Activated T-cell treated with anti-CD3 and anti-CD28 coated beads, Interleukin-2, amount 50 U/mL, for 48 hours (primary cell): ENCODE data around the gene CDK11B.
"Not testable (repeated sequence)": the region's sequence is repeated elsewhere in the genome, so short reads cannot be mapped to it uniquely, and the experiment has no call there.

Source experiments
- DNase-seq, 2 experiments: peaks; one replicate each; pipeline ENCODE4 v3.0.0-alpha.2; 2020

CDK11B gene

GRCh38 chr1:1680912-1681273 is 22.1 kb upstream of the CDK11B start:
- no peak for DNase-seq

- DNase-seq, result no peak
These were observed 21.5 kb upstream of the CDK11B start for GRCh38 chr1:1680031-1680911.

- DNase-seq, result peak in 1 of 2 experiments; percentile 37
These were observed 20.0 kb upstream of the CDK11B start for GRCh38 chr1:1678581-1679380.

- DNase-seq, result peak; percentile 65
These were observed 19.1 kb upstream of the CDK11B start for GRCh38 chr1:1677718-1678580.

- not testable (repeated sequence) for DNase-seq
These were observed 17.3 kb upstream of the CDK11B start for GRCh38 chr1:1676087-1676486.

GRCh38 chr1:1675218-1675617 is 16.4 kb upstream of the CDK11B start:
- not testable (repeated sequence) for DNase-seq

GRCh38 chr1:1674806-1675205 is 16.0 kb upstream of the CDK11B start:
- DNase-seq, result peak in 1 of 2 experiments; percentile 27

GRCh38 chr1:1672181-1672965 is 13.6 kb upstream of the CDK11B start:
- DNase-seq, result no peak

GRCh38 chr1:1671365-1672119 is 12.7 kb upstream of the CDK11B start:
- DNase-seq, result no peak

GRCh38 chr1:1670866-1671265 is 12.1 kb upstream of the CDK11B start:
- DNase-seq, result no peak

GRCh38 chr1:1669468-1670440 is 10.9 kb upstream of the CDK11B start:
- DNase-seq, result no peak

- DNase-seq, result no peak
These were observed 7.7 kb upstream of the CDK11B start for GRCh38 chr1:1666526-1666925.

- DNase-seq, result peak; percentile 55 to 65
These were observed 7.0 kb upstream of the CDK11B start for GRCh38 chr1:1665815-1666251.

- no peak for DNase-seq
These were observed 6.4 kb upstream of the CDK11B start for GRCh38 chr1:1664941-1665814.

GRCh38 chr1:1664318-1664717 is 5.5 kb upstream of the CDK11B start:
- not testable (repeated sequence) for DNase-seq

- not testable (repeated sequence) for DNase-seq
These were observed 4.2 kb upstream of the CDK11B start for GRCh38 chr1:1662830-1663560.

- not testable (repeated sequence) for DNase-seq
These were observed 3.6 kb upstream of the CDK11B start for GRCh38 chr1:1662392-1662791.

- not testable (repeated sequence) for DNase-seq
These were observed 10.5 kb downstream of the CDK11B start for GRCh38 chr1:1648265-1648664.
